SK-N-SH treated with all-trans-retinoic acid at 6 μM for 48 hours (cell line): ENCODE data around the gene TNFAIP1.
"Not testable (repeated sequence)": the region's sequence is repeated elsewhere in the genome, so short reads cannot be mapped to it uniquely, and the experiment has no call there.

Experiments used
- ATAC-seq: fragments of 200-7000 bp; cut with Tn5 transposase; 3 replicates; pipeline ENCODE4 v1.9.1; 2020; ENCODE audit warnings: mild to moderate bottlenecking, moderate library complexity
- BACH2 ChIP-seq: fragments of 250-450 bp; sonication (Bioruptor Pico); IDR thresholded peaks from 2 replicates; pipeline ENCODE4 v1.9.0; 2021; ENCODE audit warnings: mild to moderate bottlenecking, borderline replicate concordance
- CREB5 ChIP-seq: fragments of 250-450 bp; sonication (Bioruptor Pico); IDR thresholded peaks from 2 replicates; pipeline ENCODE4 v1.5.1; 2020; ENCODE audit warnings: low read depth, mild to moderate bottlenecking, moderate library complexity
- CSDC2 ChIP-seq: fragments of 250-450 bp; sonication (Bioruptor Pico); IDR thresholded peaks from 2 replicates; pipeline ENCODE4 v1.5.0; 2020; ENCODE audit warnings: mild to moderate bottlenecking, moderate library complexity
- CSRNP3 ChIP-seq: fragments of 250-450 bp; sonication (Bioruptor Pico); IDR thresholded peaks from 2 replicates; pipeline ENCODE4 v1.5.1; 2021; ENCODE audit warnings: mild to moderate bottlenecking, moderate library complexity
- ESRRG ChIP-seq: fragments of 250-450 bp; sonication (Bioruptor Pico); IDR thresholded peaks from 2 replicates; pipeline ENCODE4 v1.6.1; 2021; ENCODE audit warnings: mild to moderate bottlenecking
- GLIS3 ChIP-seq: fragments of 250-450 bp; sonication (Bioruptor Pico); IDR thresholded peaks from 2 replicates; pipeline ENCODE4 v1.5.0; 2020; ENCODE audit warnings: mild to moderate bottlenecking, moderate library complexity
- ISL1 ChIP-seq: fragments of 250-450 bp; sonication (Bioruptor Pico); IDR thresholded peaks from 2 replicates; pipeline ENCODE4 v2.1.2; 2022; ENCODE audit warnings: mild to moderate bottlenecking, moderate library complexity
- OSR1 ChIP-seq: fragments of 250-450 bp; sonication (Bioruptor Pico); IDR thresholded peaks from 2 replicates; pipeline ENCODE4 v1.8.0; 2022; ENCODE audit warnings: moderate library complexity, mild to moderate bottlenecking, inconsistent platforms
- PATZ1 ChIP-seq: fragments of 250-450 bp; sonication (Bioruptor Pico); IDR thresholded peaks from 2 replicates; pipeline ENCODE4 v1.8.0; 2020; ENCODE audit warnings: mild to moderate bottlenecking, moderate library complexity, borderline replicate concordance
- PPARA ChIP-seq: fragments of 250-450 bp; sonication (Bioruptor Pico); IDR thresholded peaks from 2 replicates; pipeline ENCODE4 v1.5.0; 2020; ENCODE audit warnings: mild to moderate bottlenecking, borderline replicate concordance
- RARB ChIP-seq: fragments of 250-450 bp; sonication (Bioruptor Pico); IDR thresholded peaks from 2 replicates; pipeline ENCODE4 v1.8.0; 2021; ENCODE audit warnings: mild to moderate bottlenecking, moderate library complexity
- SNAI2 ChIP-seq: fragments of 250-450 bp; sonication (Bioruptor Pico); IDR thresholded peaks from 2 replicates; pipeline ENCODE4 v1.5.0; 2020; ENCODE audit warnings: mild to moderate bottlenecking, moderate library complexity
- TCF4 ChIP-seq: fragments of 250-450 bp; sonication (Bioruptor Pico); IDR thresholded peaks from 2 replicates; pipeline ENCODE4 v1.8.0; 2021; ENCODE audit warnings: mild to moderate bottlenecking, moderate library complexity, borderline replicate concordance
- TOX ChIP-seq: fragments of 250-450 bp; sonication (Bioruptor Pico); IDR thresholded peaks from 2 replicates; pipeline ENCODE4 v1.8.0; 2021; ENCODE audit warnings: mild to moderate bottlenecking, moderate library complexity, borderline replicate concordance
- TSHZ2 ChIP-seq: fragments of 250-450 bp; sonication (Bioruptor Pico); IDR thresholded peaks from 2 replicates; pipeline ENCODE4 v1.5.0; 2020; ENCODE audit warnings: mild to moderate bottlenecking, moderate library complexity
- ZC3H10 ChIP-seq: fragments of 250-450 bp; sonication (Bioruptor Pico); IDR thresholded peaks from 2 replicates; pipeline ENCODE4 v1.5.1; 2021; ENCODE audit warnings: mild to moderate bottlenecking, moderate library complexity
- ZFP3 ChIP-seq: fragments of 250-450 bp; sonication (Bioruptor Pico); IDR thresholded peaks from 2 replicates; pipeline ENCODE4 v1.5.0; 2020; ENCODE audit warnings: mild to moderate bottlenecking, moderate library complexity
- ZFP30 ChIP-seq: fragments of 450-650 bp; formaldehyde crosslinking; IDR thresholded peaks from 2 replicates; pipeline ENCODE4 v1.5.0; 2022; ENCODE audit warnings: mild to moderate bottlenecking, moderate library complexity
- ZNF565 ChIP-seq: fragments of 450-650 bp; formaldehyde crosslinking; conservative IDR thresholded peaks from 2 replicates; pipeline ENCODE4 v1.5.0; 2020; ENCODE audit warnings: low read depth, mild to moderate bottlenecking, moderate library complexity
- ZNF70 ChIP-seq: fragments of 450-650 bp; formaldehyde crosslinking; IDR thresholded peaks from 2 replicates; pipeline ENCODE4 v1.5.0; 2020; ENCODE audit warnings: mild to moderate bottlenecking, moderate library complexity

The TNFAIP1 gene

GRCh38 chr17:28338056-28338768 lies 2.7 kb downstream of the TNFAIP1 start:
- no peak for ATAC-seq
- TF ChIP-seq SNAI2, result no peak
- peak; percentile 62; the same call in 1 of the 2 replicates for TF ChIP-seq ZFP30 (CRISPR knock-in tag)
- TF ChIP-seq, all 23 proteins: peak for 1

GRCh38 chr17:28338769-28339212 lies 3.2 kb downstream of the TNFAIP1 start:
- not testable (repeated sequence) for ATAC-seq

- no peak for ATAC-seq
- no peak for TF ChIP-seq SNAI2
- no peak for TF ChIP-seq TCF4 (CRISPR knock-in tag)
- no peak for TF ChIP-seq ISL1 (CRISPR knock-in tag)
- TF ChIP-seq ZFP3, result no peak
- no peak for TF ChIP-seq TSHZ2 (CRISPR knock-in tag)
- no peak for TF ChIP-seq ZC3H10 (CRISPR knock-in tag)
- TF ChIP-seq TOX (CRISPR knock-in tag), result no peak
- TF ChIP-seq CSDC2 (CRISPR knock-in tag), result no peak
- TF ChIP-seq ZFP30 (CRISPR knock-in tag), result no peak
- TF ChIP-seq ZNF565 (CRISPR knock-in tag), result no peak
- TF ChIP-seq ZNF70 (CRISPR knock-in tag), result no peak
- TF ChIP-seq CSRNP3 (CRISPR knock-in tag), result no peak
- no peak for TF ChIP-seq RARB (CRISPR knock-in tag)
- no peak for TF ChIP-seq ESRRG (CRISPR knock-in tag)
- no peak for TF ChIP-seq OSR1 (CRISPR knock-in tag)
- no peak for TF ChIP-seq GLIS3 (CRISPR knock-in tag)
- TF ChIP-seq CREB5 (CRISPR knock-in tag), result no peak
- TF ChIP-seq PPARA (CRISPR knock-in tag), result no peak
- no peak for TF ChIP-seq PATZ1 (CRISPR knock-in tag)
- TF ChIP-seq BACH2, result no peak
Measured at GRCh38 chr17:28339431-28339830, 3.9 kb downstream of the TNFAIP1 start.

GRCh38 chr17:28340374-28340773 lies 4.8 kb downstream of the TNFAIP1 start:
- ATAC-seq, result no peak
- TF ChIP-seq TSHZ2 (CRISPR knock-in tag) (no peak), GLIS3 (CRISPR knock-in tag) (no peak), OSR1 (CRISPR knock-in tag) (no peak), ZFP30 (CRISPR knock-in tag) (no peak)
